SK-N-SH treated with all-trans-retinoic acid at 6 μM for 48 hours (cell line): ENCODE measurements around the gene DNAJC17.

ENCODE experiments used
- ATAC-seq: fragments of 200-7000 bp; cut with Tn5 transposase; 3 replicates; pipeline ENCODE4 v1.9.1; 2020; ENCODE audit warnings: mild to moderate bottlenecking, moderate library complexity
- CREB5 ChIP-seq: fragments of 250-450 bp; sonication (Bioruptor Pico); IDR thresholded peaks from 2 replicates; pipeline ENCODE4 v1.5.1; 2020; ENCODE audit warnings: low read depth, mild to moderate bottlenecking, moderate library complexity
- ESRRG ChIP-seq: fragments of 250-450 bp; sonication (Bioruptor Pico); IDR thresholded peaks from 2 replicates; pipeline ENCODE4 v1.6.1; 2021; ENCODE audit warnings: mild to moderate bottlenecking
- GLIS3 ChIP-seq: fragments of 250-450 bp; sonication (Bioruptor Pico); IDR thresholded peaks from 2 replicates; pipeline ENCODE4 v1.5.0; 2020; ENCODE audit warnings: mild to moderate bottlenecking, moderate library complexity
- ISL1 ChIP-seq: fragments of 250-450 bp; sonication (Bioruptor Pico); IDR thresholded peaks from 2 replicates; pipeline ENCODE4 v2.1.2; 2022; ENCODE audit warnings: mild to moderate bottlenecking, moderate library complexity
- OSR1 ChIP-seq: fragments of 250-450 bp; sonication (Bioruptor Pico); IDR thresholded peaks from 2 replicates; pipeline ENCODE4 v1.8.0; 2022; ENCODE audit warnings: moderate library complexity, mild to moderate bottlenecking, inconsistent platforms
- TCF4 ChIP-seq: fragments of 250-450 bp; sonication (Bioruptor Pico); IDR thresholded peaks from 2 replicates; pipeline ENCODE4 v1.8.0; 2021; ENCODE audit warnings: mild to moderate bottlenecking, moderate library complexity, borderline replicate concordance
- TOX ChIP-seq: fragments of 250-450 bp; sonication (Bioruptor Pico); IDR thresholded peaks from 2 replicates; pipeline ENCODE4 v1.8.0; 2021; ENCODE audit warnings: mild to moderate bottlenecking, moderate library complexity, borderline replicate concordance
- ZC3H10 ChIP-seq: fragments of 250-450 bp; sonication (Bioruptor Pico); IDR thresholded peaks from 2 replicates; pipeline ENCODE4 v1.5.1; 2021; ENCODE audit warnings: mild to moderate bottlenecking, moderate library complexity
- ZFP3 ChIP-seq: fragments of 250-450 bp; sonication (Bioruptor Pico); IDR thresholded peaks from 2 replicates; pipeline ENCODE4 v1.5.0; 2020; ENCODE audit warnings: mild to moderate bottlenecking, moderate library complexity
- ZFP30 ChIP-seq: fragments of 450-650 bp; formaldehyde crosslinking; IDR thresholded peaks from 2 replicates; pipeline ENCODE4 v1.5.0; 2022; ENCODE audit warnings: mild to moderate bottlenecking, moderate library complexity
- ZNF565 ChIP-seq: fragments of 450-650 bp; formaldehyde crosslinking; conservative IDR thresholded peaks from 2 replicates; pipeline ENCODE4 v1.5.0; 2020; ENCODE audit warnings: low read depth, mild to moderate bottlenecking, moderate library complexity
- ZNF70 ChIP-seq: fragments of 450-650 bp; formaldehyde crosslinking; IDR thresholded peaks from 2 replicates; pipeline ENCODE4 v1.5.0; 2020; ENCODE audit warnings: mild to moderate bottlenecking, moderate library complexity
- ZNF8 ChIP-seq: fragments of 450-650 bp; formaldehyde crosslinking; IDR thresholded peaks from 2 replicates; pipeline ENCODE4 v1.5.0; 2020; ENCODE audit warnings: mild to moderate bottlenecking, moderate library complexity
- TF ChIP-seq, protein P1 (sequence below): fragments of 250-450 bp; sonication (Bioruptor Pico); IDR thresholded peaks from 2 replicates; pipeline ENCODE4 v1.8.0; 2020; ENCODE audit warnings: mild to moderate bottlenecking, moderate library complexity, borderline replicate concordance
- TF ChIP-seq, protein P2 (sequence below): fragments of 250-450 bp; sonication (Bioruptor Pico); IDR thresholded peaks from 2 replicates; pipeline ENCODE4 v1.8.0; 2021; ENCODE audit warnings: low read depth, mild to moderate bottlenecking, moderate library complexity, borderline replicate concordance

The DNAJC17 gene

GRCh38 chr15:40766906-40767837 is 40.1 kb downstream of the DNAJC17 start:
- TF ChIP-seq, protein P1, sequence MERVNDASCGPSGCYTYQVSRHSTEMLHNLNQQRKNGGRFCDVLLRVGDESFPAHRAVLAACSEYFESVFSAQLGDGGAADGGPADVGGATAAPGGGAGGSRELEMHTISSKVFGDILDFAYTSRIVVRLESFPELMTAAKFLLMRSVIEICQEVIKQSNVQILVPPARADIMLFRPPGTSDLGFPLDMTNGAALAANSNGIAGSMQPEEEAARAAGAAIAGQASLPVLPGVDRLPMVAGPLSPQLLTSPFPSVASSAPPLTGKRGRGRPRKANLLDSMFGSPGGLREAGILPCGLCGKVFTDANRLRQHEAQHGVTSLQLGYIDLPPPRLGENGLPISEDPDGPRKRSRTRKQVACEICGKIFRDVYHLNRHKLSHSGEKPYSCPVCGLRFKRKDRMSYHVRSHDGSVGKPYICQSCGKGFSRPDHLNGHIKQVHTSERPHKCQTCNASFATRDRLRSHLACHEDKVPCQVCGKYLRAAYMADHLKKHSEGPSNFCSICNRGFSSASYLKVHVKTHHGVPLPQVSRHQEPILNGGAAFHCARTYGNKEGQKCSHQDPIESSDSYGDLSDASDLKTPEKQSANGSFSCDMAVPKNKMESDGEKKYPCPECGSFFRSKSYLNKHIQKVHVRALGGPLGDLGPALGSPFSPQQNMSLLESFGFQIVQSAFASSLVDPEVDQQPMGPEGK (CRISPR knock-in tag), result no peak
- no peak for TF ChIP-seq ZNF8 (CRISPR knock-in tag)
- no peak for TF ChIP-seq CREB5 (CRISPR knock-in tag)
- ATAC-seq, result peak; percentile 72

DNA sequence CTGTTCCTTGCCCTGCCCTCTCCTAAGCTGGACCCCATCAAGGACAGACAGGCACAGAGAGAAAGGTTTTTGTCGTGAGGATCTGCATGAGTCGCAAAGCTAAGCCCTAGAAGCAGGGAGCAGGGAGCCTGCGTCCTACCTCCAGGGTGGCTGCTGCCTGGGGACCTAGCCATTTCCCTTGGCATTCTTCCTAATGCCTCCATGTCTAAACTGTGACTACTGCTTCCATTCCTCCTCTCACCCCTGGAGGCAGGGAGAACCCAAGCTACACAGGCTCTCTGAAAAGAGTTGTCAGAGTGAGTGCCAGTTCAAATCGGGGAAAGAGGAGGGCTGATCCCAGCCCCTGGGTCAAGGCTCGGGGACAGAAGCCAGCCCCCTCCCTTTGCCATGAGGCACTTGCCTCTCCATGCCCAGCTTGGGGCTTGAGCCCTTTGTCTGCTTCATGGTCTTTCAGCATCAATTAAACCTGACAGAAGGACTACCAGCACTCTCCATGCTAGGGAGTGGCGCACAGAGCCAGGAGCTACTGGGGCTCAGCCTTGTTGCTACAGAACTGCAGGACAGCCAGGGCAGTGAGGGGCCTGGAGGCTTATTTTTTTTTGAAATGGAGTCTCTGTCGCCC is 41.0 kb downstream of the DNAJC17 start:
- ATAC-seq, result peak; percentile 9
- TF ChIP-seq TOX, result no peak
- TF ChIP-seq, protein P1 (CRISPR knock-in tag), result no peak

- no peak for ATAC-seq
- TF ChIP-seq ZNF70 (CRISPR knock-in tag), result no peak
- TF ChIP-seq ZNF8 (CRISPR knock-in tag), result no peak
- TF ChIP-seq TCF4 (CRISPR knock-in tag), result no peak
- TF ChIP-seq ESRRG (CRISPR knock-in tag), result no peak
- no peak for TF ChIP-seq GLIS3 (CRISPR knock-in tag)
- TF ChIP-seq, protein P2, sequence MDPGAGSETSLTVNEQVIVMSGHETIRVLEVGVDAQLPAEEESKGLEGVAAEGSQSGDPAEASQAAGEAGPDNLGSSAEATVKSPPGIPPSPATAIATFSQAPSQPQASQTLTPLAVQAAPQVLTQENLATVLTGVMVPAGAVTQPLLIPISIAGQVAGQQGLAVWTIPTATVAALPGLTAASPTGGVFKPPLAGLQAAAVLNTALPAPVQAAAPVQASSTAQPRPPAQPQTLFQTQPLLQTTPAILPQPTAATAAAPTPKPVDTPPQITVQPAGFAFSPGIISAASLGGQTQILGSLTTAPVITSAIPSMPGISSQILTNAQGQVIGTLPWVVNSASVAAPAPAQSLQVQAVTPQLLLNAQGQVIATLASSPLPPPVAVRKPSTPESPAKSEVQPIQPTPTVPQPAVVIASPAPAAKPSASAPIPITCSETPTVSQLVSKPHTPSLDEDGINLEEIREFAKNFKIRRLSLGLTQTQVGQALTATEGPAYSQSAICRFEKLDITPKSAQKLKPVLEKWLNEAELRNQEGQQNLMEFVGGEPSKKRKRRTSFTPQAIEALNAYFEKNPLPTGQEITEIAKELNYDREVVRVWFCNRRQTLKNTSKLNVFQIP (CRISPR knock-in tag), result no peak
- no peak for TF ChIP-seq ISL1 (CRISPR knock-in tag)
- TF ChIP-seq ZNF565 (CRISPR knock-in tag), result no peak
- TF ChIP-seq ZC3H10 (CRISPR knock-in tag), result no peak
- no peak for TF ChIP-seq ZFP30
- TF ChIP-seq CREB5 (CRISPR knock-in tag), result no peak
Observed at GRCh38 chr15:40764629-40765103, 42.6 kb downstream of the DNAJC17 start.

- no peak for TF ChIP-seq OSR1 (CRISPR knock-in tag)
- TF ChIP-seq ZNF70 (CRISPR knock-in tag), result no peak
- TF ChIP-seq ZFP3 (CRISPR knock-in tag), result no peak
- TF ChIP-seq GLIS3 (CRISPR knock-in tag), result no peak
- TF ChIP-seq ZC3H10 (CRISPR knock-in tag), result no peak
- peak; percentile 2; the same call in 1 of the 3 replicates for ATAC-seq
Observed at GRCh38 chr15:40763801-40764628, 43.3 kb downstream of the DNAJC17 start, which contains the start of gene GCHFR. Gene GCHFR, plus strand, starts transcription at chr15:40764068. Its CDS starts 113 bp downstream, at chr15:40764181.
